HG03378 (cell line): ENCODE results near the gene LRRC8E.
"Not testable (repeated sequence)": the region's sequence is repeated elsewhere in the genome, so short reads cannot be mapped to it uniquely, and the experiment has no call there.

Experiments used
- ATAC-seq: cut with Tn5 transposase; IDR thresholded peaks from one replicate; pipeline ENCODE4 v1.9.1; 2021; ENCODE audit warnings: mild to moderate bottlenecking, moderate library complexity; ENCODE audit not compliant: unreplicated experiment

Gene LRRC8E

DNA sequence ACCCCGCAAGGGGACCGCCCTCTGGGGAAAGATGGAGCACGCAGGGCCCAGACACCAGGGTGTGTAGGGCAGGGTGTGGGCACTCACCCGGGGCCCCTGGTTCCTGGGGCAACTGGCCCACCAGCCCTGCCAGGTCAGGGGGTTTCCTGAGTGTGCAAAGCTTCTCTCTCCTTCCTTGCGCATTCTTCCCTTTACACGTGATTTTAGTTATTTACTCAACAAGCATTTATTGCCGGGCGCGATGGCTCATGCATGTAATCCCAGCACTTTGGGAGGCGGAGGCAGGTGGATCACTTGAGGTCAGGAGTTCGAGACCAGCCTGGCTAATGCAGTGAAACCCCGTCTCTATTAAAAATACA lies 34.6 kb upstream of the LRRC8E start:
- no peak for ATAC-seq

DNA sequence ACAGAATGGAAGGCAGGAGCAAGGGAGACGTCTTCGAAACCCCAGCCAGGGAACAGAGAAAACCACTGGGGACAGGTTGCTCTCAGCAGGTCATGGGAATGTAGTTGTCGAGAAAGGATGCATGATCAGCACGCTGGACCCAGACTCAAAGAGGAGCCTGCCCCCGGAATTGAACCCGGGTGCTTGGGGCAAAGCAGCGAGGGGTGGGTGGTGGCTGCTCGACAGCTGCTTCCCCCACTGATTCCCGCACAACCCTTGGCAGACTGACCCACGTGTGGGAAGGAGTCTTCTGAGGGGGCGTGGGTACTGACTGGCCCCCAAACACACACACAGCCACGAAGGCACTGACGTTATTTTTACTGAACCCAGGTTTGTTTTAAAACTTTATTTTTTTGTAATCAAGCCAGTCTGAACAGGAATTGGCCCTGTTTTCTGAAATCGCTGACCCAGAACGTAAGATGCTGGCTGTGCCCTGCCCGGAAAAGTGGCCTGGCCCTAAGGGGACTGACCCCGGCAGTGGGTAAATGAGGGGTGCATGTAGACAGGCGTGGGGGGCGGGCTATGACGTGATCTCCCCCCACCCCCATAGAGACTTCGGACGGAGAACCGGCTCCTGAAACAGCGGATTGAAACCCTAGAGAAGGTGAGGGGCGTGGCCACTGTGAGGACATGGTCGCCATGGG lies 32.7 kb upstream of the LRRC8E start:
- no peak for ATAC-seq

DNA sequence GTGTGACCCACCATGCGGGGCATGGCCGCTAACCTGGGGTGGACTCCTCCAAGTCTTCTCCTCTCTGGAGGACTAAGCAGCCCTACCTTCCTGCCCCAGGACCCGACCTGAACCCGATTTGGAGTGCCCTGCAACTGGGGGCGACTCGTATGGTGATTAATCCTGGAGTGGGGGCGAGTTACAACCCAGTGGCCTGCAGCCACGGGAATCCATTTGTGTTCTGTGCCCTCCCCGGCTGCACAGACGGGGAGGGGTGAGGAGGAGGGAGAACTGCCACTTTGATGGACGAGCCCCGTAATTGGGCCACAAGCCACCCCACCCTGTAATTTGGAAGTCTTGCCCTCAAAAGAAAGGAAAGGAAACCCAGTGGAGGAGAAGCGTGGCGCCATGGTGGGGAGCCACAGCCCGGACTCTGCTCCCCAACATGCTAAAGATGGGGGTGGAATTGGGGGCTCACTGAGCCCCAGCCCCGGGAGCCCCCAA lies 32.2 kb upstream of the LRRC8E start:
- no peak for ATAC-seq

DNA sequence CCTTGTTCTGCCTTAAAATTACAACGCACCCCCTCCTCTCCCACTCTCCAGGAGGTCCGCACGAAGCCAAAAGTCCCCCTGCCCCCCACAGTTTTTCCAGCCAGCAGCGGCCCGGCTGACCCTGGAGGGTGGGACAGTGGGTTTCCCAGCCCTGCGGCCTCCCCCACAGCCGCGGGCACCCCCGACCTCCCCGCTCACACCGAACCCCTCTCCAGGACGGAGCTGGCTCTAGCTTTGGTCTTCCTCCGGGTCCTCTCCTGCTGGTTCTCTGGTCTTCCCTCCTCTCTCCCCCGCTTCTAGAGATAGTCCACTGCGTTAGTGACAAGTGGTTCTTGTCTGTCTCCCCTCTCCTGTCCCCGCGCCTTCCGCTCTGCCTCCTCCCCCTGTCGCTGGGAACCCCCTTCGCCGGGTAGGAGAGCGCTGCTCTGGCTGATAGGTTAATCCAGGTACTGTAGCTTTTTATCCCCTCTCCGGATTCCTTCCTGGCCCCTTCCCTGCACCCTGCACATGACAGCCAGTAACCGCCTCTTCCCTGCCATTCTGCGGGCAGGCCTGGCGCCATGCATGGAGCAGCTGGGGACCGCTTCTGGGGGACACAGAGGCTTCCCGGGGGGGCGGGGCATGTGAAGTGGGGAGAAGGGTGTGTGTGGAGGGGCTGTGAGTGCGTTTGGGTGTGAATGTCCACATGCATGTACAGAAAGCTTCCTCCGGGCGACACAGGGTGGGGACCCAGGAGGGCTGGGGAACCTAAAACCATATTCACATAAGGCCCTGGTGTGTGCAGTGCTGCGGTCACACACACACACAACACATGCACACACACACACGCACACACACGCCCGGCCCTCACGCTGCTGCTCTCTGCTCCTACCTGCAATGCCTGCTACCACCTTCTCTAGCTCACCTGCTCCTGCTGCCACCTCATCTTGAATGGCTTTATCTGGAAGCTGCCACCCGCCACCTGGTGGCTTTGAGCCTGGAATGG lies 31.3 kb upstream of the LRRC8E start:
- no peak for ATAC-seq

DNA sequence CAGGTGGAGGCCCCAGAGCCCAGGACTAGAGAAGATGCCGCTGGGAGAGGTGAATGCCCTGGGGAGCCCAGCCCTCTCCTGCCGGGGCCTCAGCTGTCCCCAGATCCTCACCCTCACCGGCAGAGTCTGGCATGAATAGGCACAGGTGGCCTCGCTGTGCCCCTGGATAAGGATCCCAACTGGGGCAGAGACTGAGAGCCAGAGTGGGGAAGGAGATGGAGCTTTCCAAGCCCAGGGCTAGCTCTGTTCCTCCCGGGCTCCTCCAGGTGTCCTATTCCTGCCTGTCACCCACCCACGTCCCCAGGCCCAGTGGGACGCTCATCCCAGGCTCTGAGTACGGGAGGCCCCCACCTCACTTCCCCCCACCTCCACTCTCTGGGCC lies 30.6 kb upstream of the LRRC8E start:
- no peak for ATAC-seq

DNA sequence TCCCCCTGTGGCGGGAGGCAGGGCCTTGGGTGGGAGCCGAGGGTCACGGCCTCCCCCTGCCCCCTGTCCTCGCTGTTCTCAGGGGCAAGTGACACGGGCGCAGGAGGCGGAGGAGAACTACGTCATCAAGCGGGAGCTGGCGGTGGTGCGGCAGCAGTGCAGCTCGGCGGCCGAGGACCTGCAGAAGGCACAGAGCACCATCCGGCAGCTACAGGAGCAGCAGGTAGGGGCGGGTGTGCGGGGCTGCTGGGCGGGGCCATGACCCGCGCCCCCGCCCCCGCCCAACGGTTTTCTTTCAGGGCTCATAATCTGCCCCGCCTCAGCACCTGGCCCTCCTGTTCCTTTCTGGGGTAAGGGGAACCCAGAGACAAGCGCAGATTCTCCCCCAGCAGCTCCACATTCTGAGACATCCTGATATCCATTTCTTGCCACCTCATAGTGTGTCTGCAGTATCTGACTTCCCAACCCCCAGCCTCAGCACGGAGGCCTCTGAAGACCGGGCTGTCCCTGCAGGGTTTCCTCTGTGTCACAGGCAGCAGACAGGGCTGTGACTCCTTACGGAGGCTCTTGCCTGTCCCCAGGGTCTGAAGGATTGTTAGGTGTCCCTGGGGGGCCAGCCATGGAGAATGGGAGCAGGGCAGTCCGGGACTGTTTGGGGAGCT lies 30.1 kb upstream of the LRRC8E start:
- ATAC-seq: no peak

DNA sequence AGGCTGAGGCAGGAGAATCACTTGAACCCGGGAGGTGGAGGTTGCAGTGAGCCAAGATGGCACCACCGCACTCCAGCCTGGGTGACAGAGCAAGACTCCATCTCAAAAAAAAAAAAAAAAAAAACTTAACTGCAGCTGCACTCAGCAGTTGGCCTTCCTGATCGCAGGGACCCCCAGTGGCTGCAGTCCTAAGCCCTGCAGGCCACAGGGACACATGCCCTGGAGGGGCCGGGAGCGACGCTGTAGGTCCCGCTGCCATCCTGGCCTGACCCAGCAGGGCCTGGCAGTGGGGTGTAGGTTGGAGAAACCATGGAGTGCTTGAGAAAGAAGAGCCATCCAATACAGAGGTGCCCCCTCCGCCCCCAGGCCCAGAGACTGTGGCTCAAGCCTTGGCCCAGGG lies 29.2 kb upstream of the LRRC8E start:
- not testable (repeated sequence) for ATAC-seq

DNA sequence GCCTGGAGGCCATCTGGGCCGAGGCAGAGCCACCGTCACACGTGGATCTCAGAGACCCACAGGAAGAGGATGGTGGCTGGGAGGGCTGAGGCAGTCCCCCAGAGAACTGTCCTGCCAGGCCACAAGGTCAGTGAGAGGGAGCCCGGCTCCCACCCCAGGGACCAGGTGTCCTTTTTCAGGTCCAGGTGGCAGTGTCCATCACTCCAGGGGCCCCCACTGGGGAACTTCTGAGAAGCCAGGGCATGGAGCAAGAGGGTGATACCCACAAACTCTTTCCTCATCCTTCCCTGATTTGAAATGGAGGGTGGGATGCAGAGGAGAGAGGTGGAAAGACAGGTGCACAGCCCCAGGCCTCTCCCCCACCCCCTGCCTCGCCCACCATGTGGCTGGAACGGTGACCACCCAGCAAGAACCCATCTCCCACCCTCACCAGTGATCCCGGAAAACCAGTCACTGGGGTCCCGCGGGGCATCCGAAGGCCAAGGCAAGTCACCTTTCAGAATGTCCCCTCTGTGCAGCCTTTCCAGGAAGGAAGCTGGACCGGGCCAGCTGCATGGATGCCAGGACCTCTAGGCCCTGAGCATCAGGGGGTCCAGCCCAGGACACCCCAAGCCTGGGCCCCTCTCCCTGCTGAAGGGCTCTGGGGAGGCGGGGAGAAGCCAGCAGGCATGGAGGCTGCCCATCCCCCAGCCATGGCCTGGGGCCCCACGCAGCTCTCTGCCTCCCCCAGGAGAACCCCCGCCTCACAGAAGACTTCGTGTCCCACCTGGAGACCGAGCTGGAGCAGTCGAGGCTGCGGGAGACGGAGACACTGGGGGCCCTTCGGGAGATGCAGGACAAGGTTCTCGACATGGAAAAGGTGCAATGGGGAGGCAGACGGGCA lies 28.2 kb upstream of the LRRC8E start:
- ATAC-seq: no peak

DNA sequence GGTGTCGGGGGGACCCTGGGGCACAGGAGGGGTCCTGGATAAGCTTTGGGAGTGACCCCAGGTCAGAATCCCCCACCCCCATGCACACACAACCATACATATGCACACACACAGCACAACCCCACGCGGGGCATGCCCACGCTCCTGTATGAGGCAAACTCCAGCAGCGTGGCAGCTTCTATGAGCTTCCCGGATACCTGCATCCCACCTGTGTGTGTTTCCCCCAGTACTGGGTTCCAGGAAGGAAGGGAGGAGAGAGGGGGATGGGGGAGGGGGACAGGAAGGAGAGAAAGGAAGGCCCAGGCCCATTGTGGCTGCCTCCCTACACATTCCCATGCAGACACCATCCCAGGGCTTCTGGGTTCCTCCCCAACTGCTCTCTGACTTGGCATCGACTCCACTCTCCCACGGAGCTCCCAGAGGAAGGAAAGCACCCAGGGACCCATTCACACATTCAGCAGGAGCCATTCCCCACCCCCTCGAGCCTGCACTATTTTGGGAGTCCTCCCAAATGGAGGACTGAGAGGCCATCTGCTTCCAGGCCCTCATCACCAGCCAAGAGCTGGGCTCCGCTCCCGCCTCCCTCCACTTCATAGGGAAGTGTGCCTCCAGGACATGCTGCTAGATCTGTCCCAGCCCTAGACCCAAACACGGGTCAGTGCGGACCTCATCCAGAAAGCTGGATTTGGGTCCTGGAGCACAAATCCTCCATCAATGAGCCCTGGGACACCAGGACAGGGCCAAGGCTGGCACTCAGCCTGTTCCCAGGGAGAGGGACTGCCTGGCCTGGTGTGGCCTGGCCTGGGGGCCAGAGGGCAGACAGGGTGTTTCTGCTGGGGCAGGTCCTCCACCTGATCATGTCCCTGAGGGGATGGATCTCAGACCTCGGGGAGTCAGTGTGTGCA lies 27.3 kb upstream of the LRRC8E start:
- no peak for ATAC-seq

DNA sequence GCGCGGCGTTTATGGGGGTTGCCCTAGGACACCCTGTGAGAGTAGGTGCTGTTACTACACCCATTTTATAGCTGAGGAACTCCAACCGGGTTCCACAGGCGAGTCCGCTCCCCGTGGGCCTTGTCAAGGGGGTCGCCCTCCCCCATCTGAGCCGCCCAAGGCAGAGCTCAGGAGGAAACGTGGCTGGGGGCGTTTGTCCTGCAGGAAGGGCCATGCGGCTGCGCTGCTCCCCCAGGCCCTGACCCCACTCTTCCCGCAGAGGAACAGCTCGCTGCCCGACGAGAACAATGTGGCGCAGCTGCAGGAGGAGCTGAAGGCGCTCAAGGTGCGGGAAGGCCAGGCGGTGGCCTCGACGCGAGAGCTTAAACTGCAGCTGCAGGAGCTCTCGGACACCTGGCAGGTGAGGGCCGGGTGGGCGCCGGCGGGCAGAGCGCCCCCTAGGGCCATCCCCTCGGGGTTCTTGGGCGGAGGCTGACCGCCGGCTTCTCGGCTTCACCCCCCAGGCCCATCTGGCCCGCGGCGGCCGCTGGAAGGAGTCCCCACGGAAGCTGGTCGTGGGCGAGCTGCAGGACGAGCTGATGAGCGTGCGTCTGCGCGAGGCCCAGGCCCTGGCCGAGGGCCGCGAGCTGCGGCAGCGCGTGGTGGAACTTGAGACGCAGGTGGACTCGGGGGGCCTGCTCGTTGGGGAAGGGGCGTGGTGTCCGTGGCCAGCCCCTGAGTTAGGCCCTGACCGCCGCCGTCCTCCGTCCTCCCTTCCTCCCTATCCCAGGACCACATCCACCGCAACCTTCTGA lies 26.5 kb upstream of the LRRC8E start:
- no peak for ATAC-seq

DNA sequence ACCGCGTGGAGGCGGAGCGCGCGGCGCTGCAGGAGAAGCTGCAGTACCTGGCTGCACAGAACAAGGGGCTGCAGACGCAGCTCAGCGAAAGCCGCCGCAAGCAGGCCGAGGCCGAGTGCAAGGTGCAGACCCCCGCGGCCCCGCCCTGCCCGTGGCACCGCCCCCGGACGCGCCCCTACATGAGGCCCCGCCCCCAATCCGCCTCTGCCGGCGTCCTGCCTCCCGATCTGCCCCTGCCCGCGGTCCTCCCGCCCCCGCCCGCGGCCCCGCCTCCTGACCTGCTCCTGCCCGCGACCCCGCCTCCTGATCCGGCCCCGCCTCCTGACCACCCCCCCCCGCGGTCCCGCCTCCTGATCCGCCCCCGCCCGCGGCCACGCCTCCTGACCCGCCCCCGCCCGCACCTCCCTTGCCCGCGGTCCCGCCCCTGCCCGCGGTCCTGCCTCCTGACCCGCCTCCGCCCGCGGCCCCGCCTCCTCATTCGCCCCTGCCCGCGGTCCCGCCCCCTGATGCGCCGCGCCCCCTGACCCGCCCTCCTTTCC lies 25.8 kb upstream of the LRRC8E start:
- ATAC-seq: no peak

DNA sequence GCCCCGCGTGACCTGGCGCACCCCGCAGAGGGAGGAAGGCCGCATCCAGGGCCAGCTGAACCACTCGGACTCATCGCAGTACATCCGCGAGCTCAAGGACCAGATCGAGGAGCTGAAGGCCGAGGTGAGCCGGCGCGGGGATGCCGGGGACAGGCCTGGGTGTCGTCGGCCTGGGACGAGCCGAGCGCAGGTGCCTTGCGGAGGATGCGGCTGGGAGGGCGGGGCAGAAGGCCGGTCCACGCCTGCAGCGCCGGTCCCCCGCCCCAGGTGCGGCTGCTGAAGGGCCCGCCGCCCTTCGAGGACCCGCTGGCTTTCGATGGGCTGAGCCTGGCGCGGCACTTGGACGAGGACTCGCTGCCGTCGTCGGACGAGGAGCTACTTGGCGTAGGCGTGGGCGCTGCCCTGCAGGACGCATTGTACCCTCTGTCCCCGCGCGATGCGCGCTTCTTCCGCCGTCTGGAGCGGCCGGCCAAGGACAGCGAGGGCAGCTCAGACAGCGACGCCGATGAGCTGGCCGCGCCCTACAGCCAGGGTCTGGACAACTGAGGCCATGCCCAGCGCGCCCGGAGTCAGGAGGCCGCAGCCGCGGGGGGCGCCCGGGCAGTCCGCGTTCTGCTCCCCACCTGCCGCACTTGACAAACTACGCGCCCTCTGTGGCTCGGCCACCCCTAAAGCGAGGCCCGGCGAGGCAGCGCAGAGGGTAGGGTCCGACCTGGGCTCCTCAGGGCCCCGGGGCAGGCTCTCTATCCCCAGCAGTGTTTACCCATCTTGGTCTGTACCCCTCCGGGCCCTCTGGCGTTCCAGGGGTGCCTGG lies 24.9 kb upstream of the LRRC8E start:
- ATAC-seq: no peak

DNA sequence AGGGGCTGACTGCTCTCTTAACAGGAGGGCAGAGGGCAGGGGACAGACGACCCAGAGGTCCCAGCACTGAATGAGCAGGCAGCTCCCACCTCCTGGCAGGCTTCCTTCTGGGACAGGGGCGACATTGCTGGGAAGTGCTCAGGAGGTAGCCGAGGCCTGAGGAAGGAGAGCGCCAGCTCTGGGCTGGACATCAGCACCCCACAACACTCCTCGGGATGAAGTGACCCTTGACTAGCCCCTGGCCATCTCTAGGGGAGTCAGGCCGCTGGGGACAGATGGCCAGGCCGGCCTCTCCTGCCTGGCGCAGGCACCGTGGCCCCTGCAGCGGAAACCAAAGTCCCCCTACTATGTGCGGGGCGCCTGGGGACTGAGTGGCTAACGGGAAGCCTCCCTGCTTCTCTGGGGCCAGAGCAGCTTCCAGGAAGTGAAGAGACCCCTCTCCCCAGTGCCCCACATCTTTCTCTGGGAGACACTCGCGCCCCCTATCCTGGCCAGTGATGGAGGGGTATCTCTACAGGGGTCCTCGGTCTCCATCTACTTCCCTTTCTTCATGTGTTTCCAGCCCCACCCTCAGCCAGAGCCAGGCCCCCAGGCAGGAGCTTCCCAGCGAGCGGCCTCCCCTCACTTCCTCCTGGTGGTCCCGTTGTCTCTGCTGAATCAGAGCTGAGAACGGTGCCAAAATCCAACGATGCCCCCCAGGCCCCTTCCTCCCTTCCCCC lies 24.2 kb upstream of the LRRC8E start:
- no peak for ATAC-seq

DNA sequence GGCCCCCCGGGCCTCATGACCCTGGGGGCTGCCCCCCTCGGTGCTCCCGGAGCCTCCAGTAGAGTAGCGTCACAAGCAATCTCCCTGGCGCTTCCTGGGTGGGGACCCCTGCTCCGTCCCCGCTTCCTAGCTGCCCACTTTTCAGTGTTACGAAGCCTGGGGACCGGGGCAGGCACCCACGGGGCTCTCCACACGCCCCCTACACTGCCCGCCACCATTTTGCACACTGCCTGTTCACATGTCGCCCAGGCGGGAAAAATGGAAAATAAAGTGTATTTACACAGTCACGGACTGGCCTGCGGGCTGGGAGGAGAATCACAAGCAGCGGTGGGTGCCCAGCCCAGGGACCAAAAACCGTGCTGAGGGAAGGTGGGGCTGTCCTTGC lies 23.6 kb upstream of the LRRC8E start:
- no peak for ATAC-seq

DNA sequence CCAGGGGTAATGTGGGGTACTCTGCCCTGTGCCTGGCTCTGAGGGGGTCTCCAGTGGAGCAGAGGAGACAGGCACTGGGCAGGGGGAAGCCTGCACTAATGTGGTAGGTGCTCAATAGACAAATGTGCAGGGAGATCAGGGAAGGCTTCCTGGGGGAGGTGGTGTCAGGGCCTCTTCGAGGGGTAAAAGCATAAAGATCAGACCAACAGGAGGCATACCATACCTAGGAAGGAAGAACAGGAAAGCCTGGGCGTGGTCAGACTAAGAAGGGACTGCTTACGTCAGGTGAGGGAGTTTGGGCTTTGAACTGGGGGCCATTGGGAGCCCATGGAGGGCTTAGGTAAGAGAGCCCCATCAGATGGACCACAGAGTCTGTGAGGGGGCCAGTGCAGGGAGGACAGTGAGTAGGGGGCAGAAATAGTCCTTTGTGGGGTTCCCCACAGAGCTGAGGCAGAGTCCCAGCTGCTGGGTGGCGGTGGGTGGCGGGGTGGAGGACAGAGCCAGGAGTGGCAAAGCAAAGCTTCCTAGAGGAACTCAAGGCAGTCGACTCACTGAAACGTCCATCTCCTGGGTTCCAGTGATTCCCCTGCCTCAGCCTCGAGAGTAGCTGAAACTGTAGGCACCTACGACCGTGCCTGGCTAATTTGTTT lies 22.9 kb upstream of the LRRC8E start:
- no peak for ATAC-seq

DNA sequence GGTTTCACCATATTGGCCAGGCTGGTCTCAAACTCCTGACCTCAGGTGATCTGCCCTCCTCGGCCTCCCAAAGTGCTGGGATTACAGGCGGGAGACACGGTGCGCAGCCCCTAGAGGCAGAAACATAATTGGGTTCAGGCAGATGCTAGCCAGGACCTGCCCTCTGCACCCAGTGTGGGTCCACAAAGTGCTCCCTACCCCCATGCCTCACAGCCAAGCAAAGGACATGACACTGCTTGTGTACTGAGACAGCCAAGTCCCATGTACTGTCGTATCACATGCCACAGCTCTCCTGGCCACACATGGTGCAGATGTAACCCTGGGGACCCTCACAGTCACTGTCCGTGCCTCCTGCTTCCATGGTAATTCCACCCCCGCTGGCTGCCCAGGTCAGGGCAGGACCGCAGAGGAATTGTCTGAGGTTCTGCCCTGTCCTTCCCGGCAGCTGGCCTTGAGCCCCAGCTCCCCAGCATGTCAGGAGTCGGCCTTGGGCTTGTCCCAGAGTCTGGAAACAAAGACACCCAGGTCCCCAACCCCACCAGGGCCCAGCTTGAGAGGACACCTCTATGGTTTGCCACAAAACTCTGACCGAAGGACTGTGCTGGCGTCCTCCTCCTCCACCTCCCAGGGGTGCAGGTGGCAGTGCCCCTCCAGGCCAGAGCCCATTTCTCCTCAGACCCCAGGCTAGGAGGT lies 21.8 kb upstream of the LRRC8E start:
- no peak for ATAC-seq
